A549 (cell line): ENCODE measurements around the gene MUC6. TPM values are rescaled to one million over a fixed set of nuclear protein-coding genes. Genes with fewer than 3 reads are reported as not detected.

Source experiments
- ATAC-seq, 2 experiments: fragments of 200-7000 bp in 1 of 2; fragments of >200 bp in 1 of 2; cut with Nextera tagmentation in 1 of 2; cut with Tn5 transposase in 1 of 2; 3 replicates each; pipeline versions ENCODE4 v1.8.0 to v1.9.1; 2018 to 2020; ENCODE audit warnings: mild to moderate bottlenecking in 1 of 2, moderate library complexity in 1 of 2
- CTCF ChIA-PET: fragments of 300-600 bp; sonication (Branson Sonifier 250); formaldehyde crosslinking; extraction: SDS; loops from one replicate; lab custom pipeline; 2021; ENCODE audit warnings: antibody characterized with exemption, inconsistent platforms; lab: Yijun Ruan, JAX
- POLR2A ChIA-PET: fragments of 350-600 bp; formaldehyde crosslinking; extraction: SDS; loops from one replicate; lab custom pipeline; 2021; ENCODE audit warnings: antibody characterized with exemption, inconsistent platforms; lab: Yijun Ruan, JAX
- DNase-seq, 2 experiments: peaks; one replicate each; pipeline versions ENCODE4 v3.0.0 to v3.0.0-alpha.2; 2011 to 2016; ENCODE audit warnings: low read depth in 1 of 2, low spot score in 1 of 2
- FAIRE-seq: peaks from 2 replicates; lab custom pipeline; 2011; peaks lifted over from hg19 to GRCh38; lab: Jason Lieb, UNC
- H3K27ac ChIP-seq, 2 experiments: fragments of >200 bp; sonication (Bioruptor Twin); formaldehyde crosslinking; 3 replicates each; pipeline ENCODE4 v1.5.1; 2016 to 2017
- H3K4me1 ChIP-seq: fragments of >200 bp; sonication (Bioruptor Twin); formaldehyde crosslinking; 3 replicates; pipeline ENCODE4 v1.6.1; 2016
- H3K4me2 ChIP-seq: fragments of >200 bp; sonication (Bioruptor Twin); formaldehyde crosslinking; 3 replicates; pipeline ENCODE4 v1.6.1; 2016
- H3K4me3 ChIP-seq: fragments of >200 bp; sonication (Bioruptor Twin); formaldehyde crosslinking; 3 replicates; pipeline ENCODE4 v1.5.1; 2016
- H3K9me3 ChIP-seq: fragments of >200 bp; sonication (Bioruptor Twin); formaldehyde crosslinking; 3 replicates; pipeline ENCODE4 v1.6.1; 2016
- CEBPB ChIP-seq, 2 experiments: fragments of >200 bp in 1 of 2; sonication (Bioruptor Twin) in 1 of 2; formaldehyde crosslinking in 1 of 2; IDR thresholded peaks; 2 replicates each; pipeline ENCODE4 v1.6.1; 2012 to 2016
- CHD2 ChIP-seq: fragments of 150-350 bp; IDR thresholded peaks from 2 replicates; pipeline ENCODE4 v1.6.1; 2014; ENCODE audit warnings: low read length; ENCODE audit not compliant: partially characterized antibody
- EHF ChIP-seq: fragments of 250-450 bp; sonication (Bioruptor Pico); IDR thresholded peaks from 2 replicates; pipeline ENCODE4 v1.5.0; 2020; ENCODE audit warnings: mild to moderate bottlenecking
- EHMT2 ChIP-seq: fragments of 200-600 bp; sonication (generic); IDR thresholded peaks from 2 replicates; pipeline ENCODE4 v1.6.1; 2016; ENCODE audit warnings: antibody characterized with exemption, low read depth, mild to moderate bottlenecking, moderate library complexity
- ESRRA ChIP-seq: fragments of 150-350 bp; IDR thresholded peaks from 2 replicates; pipeline ENCODE4 v1.6.1; 2014; ENCODE audit warnings: mild to moderate bottlenecking, low read length, borderline replicate concordance
- HDAC2 ChIP-seq: fragments of 200-600 bp; sonication (generic); IDR thresholded peaks from 2 replicates; pipeline ENCODE4 v1.6.1; 2016
- HOXB13 ChIP-seq: fragments of 250-450 bp; sonication (Bioruptor Pico); IDR thresholded peaks from 2 replicates; pipeline ENCODE4 v1.5.0; 2020; ENCODE audit warnings: low read depth, mild to moderate bottlenecking, moderate library complexity
- MAFK ChIP-seq: fragments of 450-650 bp; IDR thresholded peaks from 2 replicates; pipeline ENCODE4 v1.6.1; 2014; ENCODE audit not compliant: partially characterized antibody
- MAZ ChIP-seq: fragments of 150-350 bp; IDR thresholded peaks from 2 replicates; pipeline ENCODE4 v1.6.1; 2014; ENCODE audit warnings: antibody characterized with exemption, low read depth, low read length, borderline replicate concordance
- MYC ChIP-seq: IDR thresholded peaks from 2 replicates; pipeline ENCODE4 v1.6.1; 2012; ENCODE audit warnings: mild to moderate bottlenecking, inconsistent platforms, low read length, improper control_type of control experiment, borderline replicate concordance
- NR3C1 ChIP-seq: fragments of >200 bp; sonication (Bioruptor Twin); formaldehyde crosslinking; IDR thresholded peaks from 3 replicates; pipeline ENCODE4 v1.6.1; 2017
- PHF8 ChIP-seq: fragments of 200-600 bp; sonication (generic); IDR thresholded peaks from 2 replicates; pipeline ENCODE4 v1.6.1; 2016; ENCODE audit warnings: low read depth, mild to moderate bottlenecking, antibody characterized with exemption, moderate library complexity, borderline replicate concordance
- POLR2A ChIP-seq: IDR thresholded peaks from 2 replicates; pipeline ENCODE4 v1.6.1; 2012; ENCODE audit warnings: mild to moderate bottlenecking, low read length
- POLR2AphosphoS2 ChIP-seq: conservative IDR thresholded peaks from 2 replicates; pipeline ENCODE4 v1.6.1; 2012; ENCODE audit warnings: low read length, improper control_type of control experiment, inconsistent platforms
- RAD21 ChIP-seq, 2 experiments: fragments of >200 bp in 1 of 2; sonication (Bioruptor Twin) in 1 of 2; formaldehyde crosslinking in 1 of 2; IDR thresholded peaks in 1 of 2; conservative IDR thresholded peaks in 1 of 2; 2 replicates in 1 of 2; 3 replicates in 1 of 2; pipeline ENCODE4 v1.6.1; 2012 to 2018; ENCODE audit warnings: inconsistent platforms in 1 of 2
- RARB ChIP-seq: fragments of 250-450 bp; sonication (Bioruptor Pico); IDR thresholded peaks from 2 replicates; pipeline ENCODE4 v1.8.0; 2021; ENCODE audit warnings: mild to moderate bottlenecking, moderate library complexity
- RCOR1 ChIP-seq: fragments of 150-350 bp; IDR thresholded peaks from 2 replicates; pipeline ENCODE4 v1.6.1; 2014; ENCODE audit warnings: antibody characterized with exemption, low read length, low read depth
- RFX5 ChIP-seq: fragments of 450-650 bp; IDR thresholded peaks from 2 replicates; pipeline ENCODE4 v1.7.1; 2014; ENCODE audit warnings: antibody characterized with exemption, mild to moderate bottlenecking, moderate library complexity
- SMC3 ChIP-seq: fragments of >200 bp; sonication (Bioruptor Twin); formaldehyde crosslinking; IDR thresholded peaks from 3 replicates; pipeline ENCODE4 v1.6.1; 2018; ENCODE audit warnings: inconsistent platforms
- TFCP2L1 ChIP-seq: fragments of 250-450 bp; sonication (Bioruptor Pico); IDR thresholded peaks from 2 replicates; pipeline ENCODE4 v1.5.0; 2021; ENCODE audit warnings: mild to moderate bottlenecking
- WGBS: methylation state at CpG from one replicate; pipeline ENCODE4 v1.1.6; 2017; ENCODE audit errors: missing lambda C conversion rate; 5-methylcytosine and 5-hydroxymethylcytosine counted together
- polyA plus RNA-seq, 4 experiments: library from polyadenylated mRNA; depleted of rRNA in 3 of 4; stranded (reverse); fragments of >200 nt; fragmentation: RNase III in 1 of 4; extraction: RNeasy Plus Mini Kit Qiagen cat#74134 plus additional on column Dnase treatment in 1 of 4; gene quantifications; 2 replicates in 3 of 4; 3 replicates in 1 of 4; pipeline ENCODE4 v1.2.3, GENCODE V29; 2011 to 2017
- TF ChIP-seq, protein P1 (sequence below): fragments of 150-350 bp; IDR thresholded peaks from 2 replicates; pipeline ENCODE4 v1.6.1; 2014; ENCODE audit warnings: low read depth, mild to moderate bottlenecking, low read length
- TF ChIP-seq, protein P2 (sequence below): IDR thresholded peaks from 2 replicates; pipeline ENCODE4 v1.6.1; 2012
- TF ChIP-seq, protein P3 (sequence below): IDR thresholded peaks from 2 replicates; pipeline ENCODE4 v1.6.1; 2012
- TF ChIP-seq, protein P4 (sequence below): IDR thresholded peaks from 2 replicates; pipeline ENCODE4 v1.6.1; 2012; ENCODE audit warnings: low read depth, borderline replicate concordance
- TF ChIP-seq, protein P5 (sequence below): fragments of 450-650 bp; IDR thresholded peaks from 2 replicates; pipeline ENCODE4 v1.6.1; 2014; ENCODE audit warnings: antibody characterized with exemption
- TF ChIP-seq, protein P6 (sequence below): fragments of 250-450 bp; sonication (Bioruptor Pico); IDR thresholded peaks from 2 replicates; pipeline ENCODE4 v1.5.0; 2021; ENCODE audit warnings: mild to moderate bottlenecking, moderate library complexity, borderline replicate concordance
- TF ChIP-seq, protein P7 (sequence below): fragments of >200 bp; sonication (Bioruptor Twin); formaldehyde crosslinking; IDR thresholded peaks from 3 replicates; pipeline ENCODE4 v1.5.1; 2016

The MUC6 gene
- polyA plus RNA-seq, 2 of the 4 experiments (the other 2 are of a cell fraction), result not detected

DNA sequence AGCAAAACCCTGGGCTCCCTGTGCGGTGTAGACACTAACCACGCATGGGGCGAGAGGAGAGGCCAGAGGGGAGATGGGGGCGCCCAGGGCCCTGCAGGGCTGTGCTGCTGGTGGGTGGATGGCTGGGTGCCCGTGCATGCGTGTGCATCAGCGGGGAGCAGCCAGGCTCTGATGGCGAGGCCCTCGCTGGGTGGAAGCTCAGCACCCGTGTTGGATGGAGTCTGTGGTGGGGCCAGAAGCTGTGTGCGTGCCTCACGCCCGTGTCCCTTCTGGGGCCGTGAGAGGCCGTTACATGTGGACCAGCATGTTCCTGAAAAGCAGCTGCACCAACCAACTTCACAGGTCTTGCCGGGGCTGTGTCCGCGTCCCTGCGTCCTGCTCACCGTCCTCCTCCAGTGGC is 33.4 kb downstream of the MUC6 start:
- Histone ChIP-seq H3K27ac (no peak overlapping the region), H3K9me3 (no peaks in the 10 kb centered on the region), H3K4me3 (no peak overlapping the region), H3K4me1 (no peaks in the 10 kb centered on the region), H3K4me2 (no peak overlapping the region)
- no peak for TF ChIP-seq EHMT2
- no peak for TF ChIP-seq NR3C1
- TF ChIP-seq, protein P1, sequence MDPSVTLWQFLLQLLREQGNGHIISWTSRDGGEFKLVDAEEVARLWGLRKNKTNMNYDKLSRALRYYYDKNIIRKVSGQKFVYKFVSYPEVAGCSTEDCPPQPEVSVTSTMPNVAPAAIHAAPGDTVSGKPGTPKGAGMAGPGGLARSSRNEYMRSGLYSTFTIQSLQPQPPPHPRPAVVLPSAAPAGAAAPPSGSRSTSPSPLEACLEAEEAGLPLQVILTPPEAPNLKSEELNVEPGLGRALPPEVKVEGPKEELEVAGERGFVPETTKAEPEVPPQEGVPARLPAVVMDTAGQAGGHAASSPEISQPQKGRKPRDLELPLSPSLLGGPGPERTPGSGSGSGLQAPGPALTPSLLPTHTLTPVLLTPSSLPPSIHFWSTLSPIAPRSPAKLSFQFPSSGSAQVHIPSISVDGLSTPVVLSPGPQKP, result no peak
- no peak for TF ChIP-seq RARB (CRISPR knock-in tag)
- no peak for TF ChIP-seq RAD21 (conservative IDR thresholded peaks at IDR 0.05 in 1 of 2, IDR thresholded peaks at IDR 0.05 in 1 of 2)
- TF ChIP-seq, protein P2, sequence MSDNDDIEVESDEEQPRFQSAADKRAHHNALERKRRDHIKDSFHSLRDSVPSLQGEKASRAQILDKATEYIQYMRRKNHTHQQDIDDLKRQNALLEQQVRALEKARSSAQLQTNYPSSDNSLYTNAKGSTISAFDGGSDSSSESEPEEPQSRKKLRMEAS, result no peak
- TF ChIP-seq HDAC2, result no peak
- TF ChIP-seq ESRRA, result no peak
- TF ChIP-seq HOXB13 (CRISPR knock-in tag), result no peak
- TF ChIP-seq, protein P3, sequence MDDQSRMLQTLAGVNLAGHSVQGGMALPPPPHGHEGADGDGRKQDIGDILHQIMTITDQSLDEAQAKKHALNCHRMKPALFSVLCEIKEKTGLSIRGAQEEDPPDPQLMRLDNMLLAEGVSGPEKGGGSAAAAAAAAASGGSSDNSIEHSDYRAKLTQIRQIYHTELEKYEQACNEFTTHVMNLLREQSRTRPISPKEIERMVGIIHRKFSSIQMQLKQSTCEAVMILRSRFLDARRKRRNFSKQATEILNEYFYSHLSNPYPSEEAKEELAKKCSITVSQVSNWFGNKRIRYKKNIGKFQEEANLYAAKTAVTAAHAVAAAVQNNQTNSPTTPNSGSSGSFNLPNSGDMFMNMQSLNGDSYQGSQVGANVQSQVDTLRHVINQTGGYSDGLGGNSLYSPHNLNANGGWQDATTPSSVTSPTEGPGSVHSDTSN, result no peak
- TF ChIP-seq MYC, result no peak
- TF ChIP-seq RFX5, result no peak
- TF ChIP-seq, protein P4, sequence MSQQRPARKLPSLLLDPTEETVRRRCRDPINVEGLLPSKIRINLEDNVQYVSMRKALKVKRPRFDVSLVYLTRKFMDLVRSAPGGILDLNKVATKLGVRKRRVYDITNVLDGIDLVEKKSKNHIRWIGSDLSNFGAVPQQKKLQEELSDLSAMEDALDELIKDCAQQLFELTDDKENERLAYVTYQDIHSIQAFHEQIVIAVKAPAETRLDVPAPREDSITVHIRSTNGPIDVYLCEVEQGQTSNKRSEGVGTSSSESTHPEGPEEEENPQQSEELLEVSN, result no peak
- no peak for TF ChIP-seq CHD2
- no peak for TF ChIP-seq CEBPB (IDR thresholded peaks at IDR 0.05)
- TF ChIP-seq TFCP2L1, result no peak
- TF ChIP-seq, protein P5, sequence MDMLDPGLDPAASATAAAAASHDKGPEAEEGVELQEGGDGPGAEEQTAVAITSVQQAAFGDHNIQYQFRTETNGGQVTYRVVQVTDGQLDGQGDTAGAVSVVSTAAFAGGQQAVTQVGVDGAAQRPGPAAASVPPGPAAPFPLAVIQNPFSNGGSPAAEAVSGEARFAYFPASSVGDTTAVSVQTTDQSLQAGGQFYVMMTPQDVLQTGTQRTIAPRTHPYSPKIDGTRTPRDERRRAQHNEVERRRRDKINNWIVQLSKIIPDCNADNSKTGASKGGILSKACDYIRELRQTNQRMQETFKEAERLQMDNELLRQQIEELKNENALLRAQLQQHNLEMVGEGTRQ, result no peak
- TF ChIP-seq MAFK, result no peak
- TF ChIP-seq, protein P6, sequence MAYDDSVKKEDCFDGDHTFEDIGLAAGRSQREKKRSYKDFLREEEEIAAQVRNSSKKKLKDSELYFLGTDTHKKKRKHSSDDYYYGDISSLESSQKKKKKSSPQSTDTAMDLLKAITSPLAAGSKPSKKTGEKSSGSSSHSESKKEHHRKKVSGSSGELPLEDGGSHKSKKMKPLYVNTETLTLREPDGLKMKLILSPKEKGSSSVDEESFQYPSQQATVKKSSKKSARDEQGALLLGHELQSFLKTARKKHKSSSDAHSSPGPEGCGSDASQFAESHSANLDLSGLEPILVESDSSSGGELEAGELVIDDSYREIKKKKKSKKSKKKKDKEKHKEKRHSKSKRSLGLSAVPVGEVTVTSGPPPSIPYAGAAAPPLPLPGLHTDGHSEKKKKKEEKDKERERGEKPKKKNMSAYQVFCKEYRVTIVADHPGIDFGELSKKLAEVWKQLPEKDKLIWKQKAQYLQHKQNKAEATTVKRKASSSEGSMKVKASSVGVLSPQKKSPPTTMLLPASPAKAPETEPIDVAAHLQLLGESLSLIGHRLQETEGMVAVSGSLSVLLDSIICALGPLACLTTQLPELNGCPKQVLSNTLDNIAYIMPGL, result no peak
- TF ChIP-seq MAZ, result no peak
- DNase-seq (no peak), FAIRE-seq (no peak), ATAC-seq (no peak)
- CTCF ChIA-PET, result interaction anchor here (1.0 kb wide), 1 partner anchor 10 kb away, joined by 4 read pairs; no protein-coding TSS in a partner anchor
- WGBS, result 91% methylated on average over 16 of the region's 20 CpGs
- POLR2A ChIA-PET, result no interaction called here

DNA sequence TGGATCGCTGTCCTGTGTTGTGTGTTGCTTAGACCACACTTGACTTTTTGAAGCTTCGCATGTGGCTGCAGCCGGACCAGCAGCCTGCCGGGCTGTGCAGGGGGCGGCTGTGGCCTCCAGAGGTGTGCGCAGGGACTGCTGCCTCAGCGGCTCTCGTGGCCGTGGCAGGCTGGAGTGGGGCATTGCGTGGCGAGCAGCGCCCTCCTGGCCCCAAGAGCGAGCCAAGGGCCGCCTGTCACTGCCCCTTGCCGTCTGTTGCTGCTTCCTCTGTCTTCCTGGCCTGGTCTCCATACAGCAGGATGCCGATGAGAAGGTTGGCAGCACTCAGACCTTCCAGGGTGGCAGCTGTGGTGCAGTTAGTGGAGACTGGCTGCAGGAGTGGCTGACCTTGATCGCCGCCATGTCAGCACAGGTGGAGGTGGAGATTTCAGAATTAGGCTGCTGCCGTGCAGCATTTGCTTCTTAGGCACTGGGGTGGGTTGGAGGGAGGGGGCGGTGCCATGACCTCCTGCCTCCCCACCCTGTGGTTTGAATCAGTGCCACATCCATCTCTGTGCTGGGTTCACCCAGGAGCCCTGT is 34.0 kb downstream of the MUC6 start:
- POLR2A ChIA-PET, result no interaction called here
- no peaks in the 10 kb centered on the region for H3K9me3 ChIP-seq
- H3K4me2 ChIP-seq, result no peak overlapping the region
- FAIRE-seq (no peak), ATAC-seq (no peak), DNase-seq (no peak)
- H3K27ac ChIP-seq, result no peak overlapping the region
- no peak overlapping the region for H3K4me3 ChIP-seq
- H3K4me1 ChIP-seq, result no peaks in the 10 kb centered on the region
- CTCF ChIA-PET, result no interaction called here
- 97% methylated on average over 14 of the region's 20 CpGs for WGBS
- TF ChIP-seq, protein P7, sequence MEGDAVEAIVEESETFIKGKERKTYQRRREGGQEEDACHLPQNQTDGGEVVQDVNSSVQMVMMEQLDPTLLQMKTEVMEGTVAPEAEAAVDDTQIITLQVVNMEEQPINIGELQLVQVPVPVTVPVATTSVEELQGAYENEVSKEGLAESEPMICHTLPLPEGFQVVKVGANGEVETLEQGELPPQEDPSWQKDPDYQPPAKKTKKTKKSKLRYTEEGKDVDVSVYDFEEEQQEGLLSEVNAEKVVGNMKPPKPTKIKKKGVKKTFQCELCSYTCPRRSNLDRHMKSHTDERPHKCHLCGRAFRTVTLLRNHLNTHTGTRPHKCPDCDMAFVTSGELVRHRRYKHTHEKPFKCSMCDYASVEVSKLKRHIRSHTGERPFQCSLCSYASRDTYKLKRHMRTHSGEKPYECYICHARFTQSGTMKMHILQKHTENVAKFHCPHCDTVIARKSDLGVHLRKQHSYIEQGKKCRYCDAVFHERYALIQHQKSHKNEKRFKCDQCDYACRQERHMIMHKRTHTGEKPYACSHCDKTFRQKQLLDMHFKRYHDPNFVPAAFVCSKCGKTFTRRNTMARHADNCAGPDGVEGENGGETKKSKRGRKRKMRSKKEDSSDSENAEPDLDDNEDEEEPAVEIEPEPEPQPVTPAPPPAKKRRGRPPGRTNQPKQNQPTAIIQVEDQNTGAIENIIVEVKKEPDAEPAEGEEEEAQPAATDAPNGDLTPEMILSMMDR, result no peak
- TF ChIP-seq EHF (CRISPR knock-in tag) (no peak), CEBPB (IDR thresholded peaks at IDR 0.05) (no peak), POLR2A (no peak), RCOR1 (no peak), SMC3 (no peak), POLR2AphosphoS2 (no peak), PHF8 (no peak)
- TF ChIP-seq, protein P4, result no peak
- TF ChIP-seq, protein P6, result no peak
